Measurements from ENCODE around the gene NPFFR1. TPM values are rescaled to one million over a fixed set of nuclear protein-coding genes. Genes with fewer than 3 reads are reported as not detected.

The NPFFR1 gene
- total and polyA plus RNA-seq, 2 experiments from 2014 or later: 0.03 to 0.05 TPM

- peaks cover 12% of the 10 kb centered on the region for H3K4me1 ChIP-seq (ENCODE audit: insufficient read depth)
- H3K4me2 ChIP-seq: peak overlapping the region; percentile 88
- peak overlapping the region; percentile 94 for H2AFZ ChIP-seq
- no peaks in the 10 kb centered on the region for H3F3A ChIP-seq (replicated peaks; ENCODE audit: low read depth)
- Mint-ChIP-seq H3K27me3 (ENCODE audit: insufficient read depth, low read depth, poor library complexity) (peaks cover 4% of the 10 kb centered on the region), H3K9me3 (peaks cover 4% of the 10 kb centered on the region), H3K4me3 (peak overlapping the region; percentile 74), H3K4me1 (peaks cover 6% of the 10 kb centered on the region; the same call in 2 of the 3 replicates), H3K36me3 (ENCODE audit: low read depth) (peaks cover 15% of the 10 kb centered on the region), H3K27ac (no peak overlapping the region)
- peaks cover 9% of the 10 kb centered on the region; the same call in 1 of the 2 replicates for H4K20me1 ChIP-seq (replicated peaks; ENCODE audit: insufficient read depth)
- H3K9me2 ChIP-seq (ENCODE audit: insufficient read depth): no peaks in the 10 kb centered on the region
- H3K79me2 ChIP-seq (replicated peaks; ENCODE audit: insufficient read depth): peaks cover 24% of the 10 kb centered on the region
- TF ChIP-seq REST (IDR thresholded peaks at IDR 0.05; ENCODE audit: unreplicated experiment) (no peak), STAT1 (IDR thresholded peaks at IDR 0.05; ENCODE audit: unreplicated experiment) (no peak), CREB1 (CRISPR knock-in tag; IDR thresholded peaks at IDR 0.05; ENCODE audit: low read depth) (peak; percentile 65), ZNF331 (CRISPR knock-in tag; IDR thresholded peaks at IDR 0.05; ENCODE audit: low read depth) (no peak), ZNF462 (CRISPR knock-in tag; IDR thresholded peaks at IDR 0.05) (no peak)
- DNase-seq (ENCODE audit: low spot score) (peak; percentile 54), ATAC-seq (peak; percentile 15)
- H3K36me3 ChIP-seq (ENCODE audit: insufficient read depth): peaks cover 5% of the 10 kb centered on the region; the same call in 1 of the 2 replicates
- H3K27me3 ChIP-seq (ENCODE audit: insufficient read depth): peaks cover 9% of the 10 kb centered on the region
- H3K4me3 ChIP-seq: peak overlapping the region; percentile 96
- H3K27ac ChIP-seq (ENCODE audit: low read depth): no peak overlapping the region
Measured at GRCh38 chr10:70232155-70232858, 51.5 kb downstream of the NPFFR1 start.
